D341Med (cell line): ENCODE measurements around the gene SLC29A4.

Source experiments
- DNase-seq: peaks from one replicate; pipeline ENCODE4 v3.0.0; 2012; ENCODE audit warnings: low spot score

The SLC29A4 gene

GRCh38 chr7:5352440-5353010, 69.8 kb downstream of the SLC29A4 start:
- no peak for DNase-seq

GRCh38 chr7:5354460-5355232, 71.9 kb downstream of the SLC29A4 start:
- no peak for DNase-seq
